Osteocyte (in vitro differentiated cells): Measurements from ENCODE around the gene CAMK2B. TPM values are rescaled to one million over a fixed set of nuclear protein-coding genes. Genes with fewer than 3 reads are reported as not detected.

Experiments used
- DNase-seq: peaks from one replicate; pipeline ENCODE4 v3.0.0; 2021; ENCODE audit warnings: mixed read lengths; ENCODE audit not compliant: unreplicated experiment; ENCODE audit errors: extremely low spot score
- H3K27ac Mint-ChIP-seq: one replicate; pipeline ENCODE4 v1.8.0; 2021; ENCODE audit warnings: mild to moderate bottlenecking, mixed read lengths; ENCODE audit not compliant: unreplicated experiment
- H3K27me3 Mint-ChIP-seq: one replicate; pipeline ENCODE4 v1.8.0; 2021; ENCODE audit warnings: mixed read lengths; ENCODE audit not compliant: unreplicated experiment
- H3K36me3 Mint-ChIP-seq: one replicate; pipeline ENCODE4 v1.8.0; 2021; ENCODE audit warnings: mixed read lengths; ENCODE audit not compliant: unreplicated experiment
- H3K4me1 Mint-ChIP-seq: one replicate; pipeline ENCODE4 v1.8.0; 2021; ENCODE audit warnings: mixed read lengths; ENCODE audit not compliant: unreplicated experiment
- H3K4me3 Mint-ChIP-seq: one replicate; pipeline ENCODE4 v1.8.0; 2021; ENCODE audit warnings: mild to moderate bottlenecking, moderate library complexity, mixed read lengths; ENCODE audit not compliant: unreplicated experiment
- H3K9me3 Mint-ChIP-seq: one replicate; pipeline ENCODE4 v1.8.0; 2021; ENCODE audit warnings: mixed read lengths; ENCODE audit not compliant: unreplicated experiment
- total RNA-seq: library from RNA; stranded (reverse); gene quantifications from 2 replicates; pipeline ENCODE4 v1.2.1, GENCODE V29; 2021
- TF ChIP-seq, protein P1 (sequence below): fragments of 200-600 bp; sonication (generic); IDR thresholded peaks from 2 replicates; pipeline ENCODE4 v1.5.0; 2021; ENCODE audit warnings: antibody characterized with exemption, mild to moderate bottlenecking, moderate library complexity

Gene CAMK2B
- total RNA-seq, 1 donor from 2014 or later: not detected

DNA sequence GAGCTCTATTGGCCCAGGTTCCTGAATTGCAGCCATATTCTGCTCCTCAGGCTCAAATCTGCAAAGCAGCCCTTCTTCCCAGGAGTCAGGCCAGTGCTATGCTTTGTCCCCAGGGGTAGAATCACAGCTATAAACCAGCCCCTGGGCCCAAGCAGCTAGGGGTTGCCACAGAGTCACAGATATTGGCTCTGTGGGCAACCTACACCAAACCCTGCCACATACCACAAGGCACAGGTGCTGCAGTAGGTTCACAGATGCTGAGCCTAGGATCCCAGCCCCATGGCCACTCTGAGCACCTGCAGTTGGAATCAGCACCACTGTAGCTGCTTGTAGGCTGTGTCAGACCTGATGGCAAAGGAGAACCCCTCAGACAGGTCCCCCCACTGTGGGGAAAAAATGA lies 43.1 kb upstream of the CAMK2B start:
- Mint-ChIP-seq H3K27me3 (peaks cover 55% of the 10 kb centered on the region), H3K4me1 (no peaks in the 10 kb centered on the region), H3K9me3 (peaks cover 17% of the 10 kb centered on the region), H3K36me3 (no peaks in the 10 kb centered on the region), H3K4me3 (no peak overlapping the region), H3K27ac (no peak overlapping the region)
- TF ChIP-seq, protein P1, sequence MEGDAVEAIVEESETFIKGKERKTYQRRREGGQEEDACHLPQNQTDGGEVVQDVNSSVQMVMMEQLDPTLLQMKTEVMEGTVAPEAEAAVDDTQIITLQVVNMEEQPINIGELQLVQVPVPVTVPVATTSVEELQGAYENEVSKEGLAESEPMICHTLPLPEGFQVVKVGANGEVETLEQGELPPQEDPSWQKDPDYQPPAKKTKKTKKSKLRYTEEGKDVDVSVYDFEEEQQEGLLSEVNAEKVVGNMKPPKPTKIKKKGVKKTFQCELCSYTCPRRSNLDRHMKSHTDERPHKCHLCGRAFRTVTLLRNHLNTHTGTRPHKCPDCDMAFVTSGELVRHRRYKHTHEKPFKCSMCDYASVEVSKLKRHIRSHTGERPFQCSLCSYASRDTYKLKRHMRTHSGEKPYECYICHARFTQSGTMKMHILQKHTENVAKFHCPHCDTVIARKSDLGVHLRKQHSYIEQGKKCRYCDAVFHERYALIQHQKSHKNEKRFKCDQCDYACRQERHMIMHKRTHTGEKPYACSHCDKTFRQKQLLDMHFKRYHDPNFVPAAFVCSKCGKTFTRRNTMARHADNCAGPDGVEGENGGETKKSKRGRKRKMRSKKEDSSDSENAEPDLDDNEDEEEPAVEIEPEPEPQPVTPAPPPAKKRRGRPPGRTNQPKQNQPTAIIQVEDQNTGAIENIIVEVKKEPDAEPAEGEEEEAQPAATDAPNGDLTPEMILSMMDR: no peak
- DNase-seq: no peak

DNA sequence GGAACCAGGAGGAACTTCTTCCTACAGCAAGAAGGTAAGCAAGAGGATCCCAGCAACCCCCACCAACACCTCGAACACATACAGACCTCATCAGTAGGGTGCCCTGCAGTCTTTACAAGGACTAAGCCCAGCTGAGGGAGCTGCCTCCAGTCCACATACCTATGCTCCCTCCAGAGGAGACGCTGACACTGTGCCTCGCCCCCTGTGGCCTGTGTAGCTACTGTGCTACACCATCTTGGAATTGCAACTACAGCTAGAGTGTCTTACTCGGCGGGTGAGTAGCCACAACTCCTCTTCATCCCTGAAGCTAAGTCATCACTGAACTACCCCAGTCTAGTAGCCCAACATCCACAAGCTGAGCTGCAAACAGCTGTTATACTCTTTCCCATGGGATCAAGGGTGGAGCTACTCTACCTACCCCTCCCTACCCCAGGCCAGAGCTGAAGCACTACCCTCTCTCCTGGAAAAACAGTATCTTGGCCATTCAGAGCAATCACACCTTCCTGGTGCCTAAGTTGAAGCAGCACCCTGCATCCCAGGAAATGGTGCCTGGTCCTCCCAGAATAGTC lies 42.2 kb upstream of the CAMK2B start:
- no peaks in the 10 kb centered on the region for H3K36me3 Mint-ChIP-seq
- no peak overlapping the region for H3K27ac Mint-ChIP-seq
- peak; percentile 74 for DNase-seq

DNA sequence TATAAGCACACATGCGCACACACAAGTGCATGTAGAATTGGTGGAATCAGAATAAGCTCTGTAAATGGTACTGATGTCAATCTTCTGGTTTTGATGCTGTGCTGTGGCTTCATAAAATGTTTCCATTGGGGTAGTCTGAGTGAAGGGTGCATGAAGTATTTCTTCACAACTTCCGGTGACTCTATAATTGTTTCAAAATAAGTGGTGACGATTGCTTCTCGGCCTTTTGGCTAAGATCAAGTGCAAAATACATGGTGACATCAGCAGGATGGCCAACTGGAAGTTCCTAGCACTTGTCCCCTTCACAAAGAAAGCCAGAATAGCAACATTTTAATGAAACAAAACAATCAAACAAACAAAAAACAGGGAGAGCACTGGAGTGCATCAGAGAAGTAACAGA lies 41.6 kb upstream of the CAMK2B start:
- DNase-seq: no peak
- Mint-ChIP-seq H3K4me1 (no peaks in the 10 kb centered on the region), H3K27ac (no peak overlapping the region), H3K27me3 (peaks cover 63% of the 10 kb centered on the region), H3K9me3 (peaks cover 24% of the 10 kb centered on the region), H3K36me3 (no peaks in the 10 kb centered on the region), H3K4me3 (no peak overlapping the region)
- TF ChIP-seq, protein P1: no peak

More for the DNA sequence above, 42.2 kb upstream of the CAMK2B start:
- H3K9me3 Mint-ChIP-seq: peaks cover 19% of the 10 kb centered on the region
- no peak overlapping the region for H3K4me3 Mint-ChIP-seq
- no peaks in the 10 kb centered on the region for H3K4me1 Mint-ChIP-seq
- TF ChIP-seq, protein P1: no peak
- H3K27me3 Mint-ChIP-seq: peaks cover 60% of the 10 kb centered on the region

DNA sequence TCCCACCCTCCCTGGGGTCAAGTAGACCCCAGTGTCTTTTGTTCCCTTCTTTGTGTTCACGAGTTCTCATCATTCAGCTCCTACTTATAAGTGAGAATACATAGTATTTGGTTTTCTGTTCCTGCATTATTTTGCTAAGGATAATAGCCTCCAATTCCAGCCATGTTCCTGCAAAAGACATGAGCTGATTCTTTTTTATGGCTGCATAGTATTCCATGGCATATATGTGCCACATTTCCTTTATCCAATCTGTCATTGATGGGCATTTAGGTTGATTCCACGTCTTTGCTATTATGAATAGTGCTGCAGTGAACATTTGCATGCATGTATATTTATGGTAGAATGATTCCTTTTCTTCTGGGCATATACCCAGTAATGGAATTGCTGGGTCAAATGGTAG lies 28.3 kb upstream of the CAMK2B start:
- H3K27me3 Mint-ChIP-seq: peaks cover 67% of the 10 kb centered on the region

More for the DNA sequence above, 28.3 kb upstream of the CAMK2B start:
- Mint-ChIP-seq H3K27ac (no peak overlapping the region), H3K4me1 (no peaks in the 10 kb centered on the region), H3K4me3 (no peak overlapping the region), H3K36me3 (no peaks in the 10 kb centered on the region), H3K9me3 (peaks cover 5% of the 10 kb centered on the region)
- no peak for DNase-seq
- TF ChIP-seq, protein P1: no peak
